ENCODE results near the gene IFI44L. TPM values are rescaled to one million over a fixed set of nuclear protein-coding genes. Genes with fewer than 3 reads are reported as not detected.

The IFI44L gene
- total RNA-seq, result 1 to 10 TPM; 1.1 to 8.3 (median 4.1) TPM

DNA sequence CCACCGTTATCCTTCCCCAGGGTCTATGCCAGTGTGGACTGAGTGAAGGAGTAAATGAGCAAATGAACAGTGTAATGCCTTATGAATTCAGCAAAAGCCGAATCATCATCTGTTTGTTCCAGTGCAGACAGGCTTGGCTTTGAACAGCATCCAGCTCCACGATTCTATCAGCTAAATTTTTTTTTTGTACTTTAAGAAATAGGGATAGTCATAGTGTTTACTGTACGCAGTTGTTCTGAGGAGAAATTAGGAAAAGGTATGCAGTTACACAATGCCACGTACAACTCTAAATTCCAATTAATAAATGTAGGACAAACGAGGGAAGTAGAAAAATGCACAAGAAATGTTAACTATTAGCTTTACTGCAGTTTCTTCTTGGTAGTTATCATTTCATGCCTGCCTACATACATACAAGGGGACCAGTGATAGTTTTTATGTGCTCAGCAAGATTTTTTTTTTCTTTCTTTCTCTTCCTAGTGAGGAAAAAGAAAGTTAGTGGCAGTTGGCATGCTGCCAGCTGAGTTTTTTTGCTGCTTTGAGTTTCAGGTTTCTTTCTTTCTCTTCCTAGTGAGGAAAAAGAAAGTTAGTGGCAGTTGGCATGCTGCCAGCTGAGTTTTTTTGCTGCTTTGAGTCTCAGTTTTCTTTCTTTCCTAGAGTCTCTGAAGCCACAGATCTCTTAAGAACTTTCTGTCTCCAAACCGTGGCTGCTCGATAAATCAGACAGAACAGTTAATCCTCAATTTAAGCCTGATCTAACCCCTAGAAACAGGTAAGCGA lies at the start of gene IFI44L:
TSS of gene IFI44L (plus strand) at position 646 of the 777 bp plus-strand sequence. CDS start 7,468 bp downstream, outside the sequence.
- ATAC-seq (peak; percentile 34 to 45), DNase-seq (peak in 1 of 2 donors; percentile 30)
- Histone ChIP-seq H3K27ac (peak within 1 kb of the TSS; percentile 70 to 82 (median 76)), H3K4me3 (peak within 1 kb of the TSS; percentile 25 to 69 (median 42)), H3K36me3 (no peaks in the 10 kb centered on the region), H3K4me1 (peaks cover 16 to 23% of the 10 kb centered on the region in 2 donors), H3K9me3 (no peaks in the 10 kb centered on the region), H3K27me3 (no peaks in the 10 kb centered on the region)
- in situ Hi-C loops (cut with MboI; ENCODE audit: low sequenced_read_pairs in 4 of 4), result loop anchor here (5.0 to 25.0 kb wide), 3 partner anchors 52 to 633 kb away; partner anchors contain the start of gene FUBP1 (in 1 of the 4)
- TF ChIP-seq, protein P1, sequence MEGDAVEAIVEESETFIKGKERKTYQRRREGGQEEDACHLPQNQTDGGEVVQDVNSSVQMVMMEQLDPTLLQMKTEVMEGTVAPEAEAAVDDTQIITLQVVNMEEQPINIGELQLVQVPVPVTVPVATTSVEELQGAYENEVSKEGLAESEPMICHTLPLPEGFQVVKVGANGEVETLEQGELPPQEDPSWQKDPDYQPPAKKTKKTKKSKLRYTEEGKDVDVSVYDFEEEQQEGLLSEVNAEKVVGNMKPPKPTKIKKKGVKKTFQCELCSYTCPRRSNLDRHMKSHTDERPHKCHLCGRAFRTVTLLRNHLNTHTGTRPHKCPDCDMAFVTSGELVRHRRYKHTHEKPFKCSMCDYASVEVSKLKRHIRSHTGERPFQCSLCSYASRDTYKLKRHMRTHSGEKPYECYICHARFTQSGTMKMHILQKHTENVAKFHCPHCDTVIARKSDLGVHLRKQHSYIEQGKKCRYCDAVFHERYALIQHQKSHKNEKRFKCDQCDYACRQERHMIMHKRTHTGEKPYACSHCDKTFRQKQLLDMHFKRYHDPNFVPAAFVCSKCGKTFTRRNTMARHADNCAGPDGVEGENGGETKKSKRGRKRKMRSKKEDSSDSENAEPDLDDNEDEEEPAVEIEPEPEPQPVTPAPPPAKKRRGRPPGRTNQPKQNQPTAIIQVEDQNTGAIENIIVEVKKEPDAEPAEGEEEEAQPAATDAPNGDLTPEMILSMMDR (IDR thresholded peaks at IDR 0.05 in 4 of 5, conservative IDR thresholded peaks at IDR 0.05 in 1 of 5), result no peak
- TF ChIP-seq POLR2A (IDR thresholded peaks at IDR 0.05), result no peak
- intact Hi-C loops (cut with DNase I; ENCODE audit: low total_unique reads), result loop anchor here (2.0 kb wide), 1 partner anchor 31 kb away; no protein-coding TSS in a partner anchor

GRCh38 chr1:78570539-78570938 lies 49.7 kb upstream of the IFI44L start:
- Histone ChIP-seq H3K4me1 (no peaks in the 10 kb centered on the region), H3K36me3 (no peaks in the 10 kb centered on the region), H3K9me3 (no peaks in the 10 kb centered on the region), H3K4me3 (no peak overlapping the region), H3K27ac (no peak overlapping the region), H3K27me3 (no peaks in the 10 kb centered on the region)
- intact Hi-C loops (cut with DNase I; ENCODE audit: low total_unique reads) (no loop called here), in situ Hi-C loops (cut with MboI; ENCODE audit: low sequenced_read_pairs in 4 of 4) (no loop called here)
- ATAC-seq (no peak), DNase-seq (no peak)
- TF ChIP-seq, protein P1 (IDR thresholded peaks at IDR 0.05 in 4 of 5, conservative IDR thresholded peaks at IDR 0.05 in 1 of 5), result no peak
- TF ChIP-seq POLR2A (IDR thresholded peaks at IDR 0.05), result no peak

DNA sequence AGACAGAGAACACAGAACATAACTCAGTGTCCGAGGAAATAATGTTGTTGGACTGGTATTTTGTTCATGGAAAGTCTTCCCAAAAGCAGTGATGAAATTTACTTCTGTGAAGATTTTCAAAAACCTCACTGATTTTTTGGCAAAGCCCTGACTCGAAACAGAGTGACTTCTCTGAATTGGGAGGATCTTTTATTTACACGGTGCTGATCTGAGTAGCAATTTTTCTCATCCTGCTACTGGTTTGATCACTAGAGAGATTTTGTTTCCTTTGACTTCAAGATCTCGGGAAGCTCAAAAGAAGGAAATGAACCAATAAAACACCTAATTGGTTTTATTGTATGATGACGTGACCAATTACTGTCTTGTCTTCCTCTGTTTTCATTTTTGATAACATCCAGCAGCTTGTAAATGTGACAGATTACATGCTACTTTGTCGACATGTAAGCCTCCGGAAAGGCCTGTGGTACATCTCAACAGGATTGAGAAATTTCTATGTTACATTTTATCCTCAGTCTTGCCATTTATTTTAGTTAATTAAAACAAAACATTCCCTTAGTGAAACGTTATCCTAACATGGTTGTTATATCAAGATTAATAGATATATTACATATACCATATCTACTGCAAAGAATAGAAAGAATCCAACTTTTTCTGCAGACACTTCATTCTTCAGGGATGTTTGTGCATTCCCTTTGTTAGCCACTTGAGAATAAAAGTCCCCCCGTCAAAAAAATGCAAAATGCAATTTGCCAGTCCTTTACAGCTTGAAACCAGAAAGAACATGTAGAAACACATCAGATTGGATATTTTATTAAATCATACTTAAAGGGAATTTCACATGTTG lies 42.8 kb upstream of the IFI44L start:
- peak in 1 of 2 donors; percentile 23 for ATAC-seq

DNA sequence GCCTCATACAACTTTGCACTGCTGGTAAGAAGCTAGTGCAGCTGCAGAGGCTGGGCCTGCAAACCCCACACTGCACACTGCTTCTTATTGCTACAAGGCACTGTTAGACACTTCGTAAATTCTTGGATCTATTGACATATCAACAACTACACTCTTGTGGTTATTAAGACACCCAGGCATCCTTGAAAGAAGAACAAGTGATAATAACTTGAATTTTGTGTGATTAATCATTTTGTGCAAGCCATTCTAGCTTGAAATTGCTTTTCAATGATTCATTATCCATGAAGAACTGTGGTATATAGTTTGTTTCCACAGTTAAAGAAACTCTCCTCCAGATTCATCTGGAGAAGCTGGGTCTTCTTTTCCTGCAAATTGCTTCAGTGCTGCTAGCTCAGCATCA lies 33.7 kb upstream of the IFI44L start:
- H3K27me3 ChIP-seq, result no peaks in the 10 kb centered on the region
- H3K4me1 ChIP-seq, result no peaks in the 10 kb centered on the region
- no peak overlapping the region for H3K4me3 ChIP-seq
- intact Hi-C loops (cut with DNase I; ENCODE audit: low total_unique reads) (no loop called here), in situ Hi-C loops (cut with MboI; ENCODE audit: low sequenced_read_pairs in 4 of 4) (no loop called here)
- TF ChIP-seq POLR2A (IDR thresholded peaks at IDR 0.05), result no peak
- TF ChIP-seq, protein P1 (IDR thresholded peaks at IDR 0.05 in 4 of 5, conservative IDR thresholded peaks at IDR 0.05 in 1 of 5), result no peak
- ATAC-seq (no peak), DNase-seq (no peak)
- H3K9me3 ChIP-seq, result no peaks in the 10 kb centered on the region
- no peak overlapping the region for H3K27ac ChIP-seq
- no peaks in the 10 kb centered on the region for H3K36me3 ChIP-seq

More for the DNA sequence above, 42.8 kb upstream of the IFI44L start:
- no peak overlapping the region for H3K4me3 ChIP-seq
- H3K27me3 ChIP-seq, result no peaks in the 10 kb centered on the region
- no peak overlapping the region for H3K27ac ChIP-seq
- DNase-seq, result no peak
- TF ChIP-seq POLR2A (IDR thresholded peaks at IDR 0.05), result no peak
- TF ChIP-seq, protein P1 (IDR thresholded peaks at IDR 0.05 in 4 of 5, conservative IDR thresholded peaks at IDR 0.05 in 1 of 5), result no peak
- H3K9me3 ChIP-seq, result no peaks in the 10 kb centered on the region
- in situ Hi-C loops (cut with MboI; ENCODE audit: low sequenced_read_pairs in 4 of 4), result no loop called here
- no peaks in the 10 kb centered on the region for H3K36me3 ChIP-seq
- intact Hi-C loops (cut with DNase I; ENCODE audit: low total_unique reads), result no loop called here
- H3K4me1 ChIP-seq, result no peaks in the 10 kb centered on the region
